HG02973 (cell line): ENCODE results near the gene HMX3.

ENCODE experiments used
- ATAC-seq: cut with Tn5 transposase; IDR thresholded peaks from one replicate; pipeline ENCODE4 v1.9.1; 2021; ENCODE audit warnings: moderate library complexity; ENCODE audit not compliant: unreplicated experiment

HMX3 gene

DNA sequence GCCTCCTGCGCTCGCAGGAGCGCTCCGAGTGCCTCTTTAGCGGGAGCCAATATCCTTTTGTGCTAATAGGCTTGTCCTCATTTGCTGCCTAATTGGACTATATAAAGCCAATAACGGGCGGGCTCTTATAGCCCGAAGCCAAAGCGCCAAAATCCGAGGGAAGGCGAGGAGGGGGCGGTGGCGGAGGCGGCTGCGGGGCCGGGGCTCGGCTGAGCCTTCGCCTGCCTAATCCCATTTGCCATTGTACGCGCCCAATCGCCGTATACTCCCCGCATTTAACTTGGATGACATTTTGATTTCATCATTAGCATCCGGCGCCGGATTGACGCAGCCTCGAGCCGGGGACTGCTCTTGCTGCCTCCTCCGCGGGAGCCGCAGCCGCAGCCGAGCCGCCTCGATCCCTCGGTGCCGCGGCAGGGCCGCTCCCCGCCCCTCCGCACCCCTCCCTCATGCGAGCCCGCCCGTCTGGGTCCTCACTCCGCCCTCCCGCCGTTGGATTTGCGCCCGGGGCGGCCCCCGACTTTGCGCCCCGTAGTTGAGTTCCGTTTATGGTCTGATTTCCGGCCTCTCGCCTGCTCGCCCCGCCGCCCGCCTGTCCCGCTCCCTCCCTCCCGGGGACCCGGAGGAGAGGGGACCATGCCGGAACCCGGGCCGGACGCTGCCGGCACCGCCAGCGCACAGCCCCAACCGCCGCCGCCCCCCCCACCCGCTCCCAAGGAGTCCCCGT is at the start of gene HMX3:
HMX3 (plus strand) TSS at position 556 of the 727 bp plus-strand sequence; CDS start at position 637, 81 bp downstream.
- no peak for ATAC-seq

DNA sequence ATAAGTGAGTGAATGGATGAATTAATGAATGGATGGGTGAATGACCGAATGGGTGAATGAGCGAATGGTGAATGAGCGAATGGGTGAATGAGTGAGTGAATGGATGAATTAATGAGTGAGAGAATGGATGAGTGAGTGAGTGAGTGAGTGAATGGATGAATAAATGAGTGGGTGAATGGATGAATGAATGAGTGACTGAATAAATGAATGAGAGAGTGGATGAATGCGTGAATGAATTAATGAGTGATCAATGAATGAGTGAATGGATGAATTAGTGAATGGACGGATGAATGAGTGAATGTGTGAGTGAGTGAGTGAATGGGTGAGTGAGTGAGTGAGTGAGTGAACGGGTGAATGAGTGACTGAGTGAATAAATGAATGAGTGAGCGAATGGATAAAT is 49.5 kb upstream of the HMX3 start:
- no peak for ATAC-seq

DNA sequence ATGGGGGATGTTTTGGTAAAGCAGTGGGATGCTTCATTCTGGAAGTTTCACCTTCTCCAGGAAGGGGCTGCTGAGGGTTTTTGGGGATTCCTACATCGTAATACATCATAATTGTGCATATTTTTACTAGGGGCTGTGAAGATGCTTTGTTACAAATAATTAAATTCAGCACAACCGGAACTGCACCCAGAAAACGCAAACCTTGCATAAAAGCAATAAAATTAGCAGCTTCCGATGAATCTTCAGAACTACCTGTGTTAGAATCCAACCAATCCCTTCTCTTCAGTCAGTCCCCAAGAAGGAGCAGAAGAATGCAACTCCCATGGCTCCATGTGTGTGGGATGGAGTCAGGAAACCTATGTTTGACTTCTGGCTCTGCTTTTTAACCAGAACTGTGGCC is 48.4 kb upstream of the HMX3 start:
- no peak for ATAC-seq

GRCh38 chr10:123087786-123088185 is 48.0 kb upstream of the HMX3 start:
- ATAC-seq: no peak

DNA sequence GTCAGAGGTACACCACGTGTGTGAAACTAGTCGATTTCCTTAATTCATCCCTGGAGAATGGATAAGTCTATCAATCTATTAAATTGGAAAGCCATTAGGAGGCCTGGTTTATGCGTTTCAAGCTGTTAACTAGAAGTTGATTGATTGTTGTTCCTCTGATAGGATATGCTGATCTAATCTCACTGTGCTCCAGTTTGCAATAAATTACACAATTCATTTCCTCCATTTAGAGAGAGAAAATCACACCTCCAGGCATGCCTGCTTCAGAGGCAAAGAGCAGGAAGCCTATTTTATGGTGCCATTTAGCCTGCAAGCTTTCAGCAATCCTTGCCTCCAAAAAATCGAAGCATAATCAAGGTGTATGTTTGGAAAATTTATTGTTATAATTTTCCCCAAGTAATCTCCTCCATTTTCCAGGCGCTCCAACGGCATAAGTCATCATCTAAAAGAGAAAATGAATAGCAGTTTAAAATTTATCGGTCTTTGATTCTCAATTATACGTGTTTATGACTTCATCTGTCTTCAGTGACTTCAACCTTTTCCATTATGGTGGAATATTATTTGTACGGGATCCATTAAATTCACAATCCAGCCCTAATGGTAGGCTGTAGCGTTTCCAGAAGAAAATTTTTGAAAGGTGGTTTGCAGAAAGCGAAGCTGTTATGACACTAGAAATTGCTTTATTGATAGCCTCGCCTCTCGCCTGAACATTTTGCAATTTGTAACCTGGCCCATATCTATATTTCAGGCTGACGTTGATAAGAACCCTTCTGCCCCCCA is 42.9 kb upstream of the HMX3 start:
- ATAC-seq: no peak

GRCh38 chr10:123093489-123093888 is 42.3 kb upstream of the HMX3 start:
- no peak for ATAC-seq

DNA sequence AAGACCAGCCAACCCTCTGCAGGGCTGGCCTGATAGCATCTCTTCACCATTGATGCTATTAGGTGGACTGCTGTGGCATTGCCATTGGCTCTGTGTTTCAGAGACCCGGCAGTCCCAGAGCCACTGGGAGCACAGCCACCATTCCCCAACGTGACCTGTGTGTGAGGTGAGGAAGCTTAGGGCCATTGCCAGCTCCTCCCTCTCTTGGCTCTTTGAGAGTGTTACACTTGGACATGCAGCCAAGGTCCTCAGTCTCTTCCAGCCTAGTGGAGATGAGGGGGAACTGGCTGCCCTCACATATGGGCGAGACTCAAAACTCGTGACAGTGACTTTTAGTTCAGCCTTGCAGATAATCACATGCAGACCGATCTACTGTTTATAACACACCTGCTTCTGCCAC is 39.3 kb upstream of the HMX3 start:
- no peak for ATAC-seq

- ATAC-seq: no peak
Measured at GRCh38 chr10:123097039-123097438, 38.7 kb upstream of the HMX3 start.

- no peak for ATAC-seq
Measured at GRCh38 chr10:123100030-123100762, 35.6 kb upstream of the HMX3 start.

DNA sequence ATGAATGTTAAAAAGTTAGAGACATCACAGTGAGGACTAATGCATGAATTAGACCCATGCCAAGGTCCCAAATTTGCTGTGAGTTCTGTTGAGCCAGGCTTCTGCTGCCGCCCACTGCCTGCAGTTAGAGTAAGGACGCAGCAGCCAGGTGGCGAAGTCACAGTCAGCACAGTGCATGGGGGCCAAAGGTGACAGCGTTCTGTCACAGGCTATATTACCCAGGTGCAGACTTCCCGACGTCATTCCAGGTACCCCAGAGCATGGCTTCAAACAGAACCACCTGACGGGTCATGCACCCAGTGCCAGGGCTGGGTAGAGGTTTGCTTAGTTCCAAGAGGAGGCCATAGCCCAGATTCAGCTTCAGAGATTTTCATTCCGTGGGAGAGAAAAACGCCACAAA is 33.9 kb upstream of the HMX3 start:
- no peak for ATAC-seq

DNA sequence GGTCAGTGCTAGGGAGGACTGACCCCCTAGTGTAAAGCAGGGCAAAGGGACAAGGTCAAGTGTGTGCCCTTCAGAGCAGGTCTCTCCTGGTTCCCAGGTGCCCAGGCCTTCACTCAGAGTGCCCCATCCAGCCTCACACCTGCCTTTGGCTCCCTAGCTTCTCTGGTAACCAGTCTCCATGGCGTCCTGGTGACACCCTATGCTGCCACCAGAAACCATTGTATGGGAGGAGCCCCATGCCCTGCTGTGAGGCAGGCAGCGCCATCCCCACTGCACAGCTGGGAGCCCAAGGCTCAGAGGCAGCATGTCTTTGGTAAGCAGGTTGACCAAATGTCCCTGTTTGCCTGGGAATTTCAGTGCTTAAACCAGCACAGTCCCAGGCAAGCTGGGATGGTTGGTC is 33.1 kb upstream of the HMX3 start:
- no peak for ATAC-seq

DNA sequence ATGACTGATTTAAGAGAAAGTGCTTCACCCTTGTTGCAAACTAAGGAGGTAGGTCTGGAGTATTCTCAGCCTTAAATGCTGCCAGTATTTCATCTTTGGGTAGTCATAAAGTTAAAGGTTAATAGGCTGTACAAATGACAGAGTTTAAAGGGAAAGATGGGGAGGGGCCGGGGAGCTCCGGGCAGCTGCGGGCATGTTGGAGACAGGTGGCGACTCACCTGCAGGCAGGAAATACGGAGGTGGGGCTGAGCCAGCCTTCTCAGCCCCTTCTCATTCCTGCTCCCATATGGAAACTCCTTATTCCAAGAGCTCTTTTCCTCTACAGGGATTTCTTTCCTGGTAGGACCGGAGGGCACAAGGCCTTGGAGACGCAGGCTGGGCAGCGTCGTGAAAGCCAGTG is 31.8 kb upstream of the HMX3 start:
- ATAC-seq: no peak

DNA sequence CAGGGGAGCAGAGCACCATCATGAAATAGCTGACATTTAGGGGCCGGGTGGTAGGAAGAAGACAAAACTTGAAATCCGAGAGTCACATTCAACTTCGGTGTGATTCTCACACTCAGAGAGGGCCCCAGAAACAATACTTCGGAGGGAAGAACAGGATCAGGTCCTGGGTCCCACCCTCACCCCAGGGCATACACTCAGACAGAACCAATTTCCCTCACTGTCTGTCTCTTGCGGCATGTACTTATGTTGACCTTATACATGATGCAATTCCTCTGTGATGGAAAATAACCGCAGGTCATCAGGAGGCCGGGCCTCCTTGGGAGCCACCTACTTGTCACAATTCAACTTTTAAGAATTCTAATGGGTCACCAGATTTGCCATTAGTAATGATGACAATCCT is 26.3 kb upstream of the HMX3 start:
- ATAC-seq: no peak

GRCh38 chr10:123117644-123118417 is 17.9 kb upstream of the HMX3 start:
- no peak for ATAC-seq

DNA sequence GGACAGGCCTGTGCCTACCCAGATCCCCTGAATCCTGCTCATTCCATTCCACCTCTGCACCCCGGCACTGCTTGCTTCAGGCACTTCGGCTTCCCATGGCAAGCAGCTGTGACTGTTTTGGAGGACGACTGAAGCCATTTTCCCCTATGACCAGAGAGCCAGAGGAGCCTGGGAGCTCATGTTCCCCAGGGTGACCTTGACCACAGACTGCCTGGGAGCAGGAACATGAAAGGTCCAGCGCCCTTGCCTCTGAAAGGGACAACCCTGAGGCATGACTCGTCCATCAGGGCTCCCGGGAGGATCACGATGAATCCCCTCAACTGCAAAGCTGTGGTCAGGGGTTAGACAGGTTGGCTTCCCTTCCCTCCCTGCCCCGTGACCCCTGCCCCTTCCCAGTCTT is 16.7 kb upstream of the HMX3 start:
- no peak for ATAC-seq

DNA sequence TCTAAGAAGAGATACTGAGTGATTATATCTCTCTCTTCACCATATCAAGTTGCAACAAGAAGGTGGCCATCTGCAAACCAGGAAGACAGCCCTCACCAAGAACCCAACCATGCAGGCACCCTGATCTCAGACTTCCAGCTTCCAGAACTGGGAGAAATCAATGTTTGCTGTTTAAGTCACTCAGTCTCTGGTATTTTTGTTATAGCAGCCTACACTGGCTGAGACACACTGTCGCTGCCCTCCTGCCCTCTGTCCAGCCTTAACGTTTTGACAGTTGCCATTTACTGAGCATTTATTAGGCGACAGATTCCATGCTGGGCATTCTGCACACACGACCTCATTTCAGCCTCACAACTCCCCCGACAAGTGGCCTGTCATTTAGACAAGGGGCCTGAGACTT is 9.5 kb upstream of the HMX3 start:
- no peak for ATAC-seq

DNA sequence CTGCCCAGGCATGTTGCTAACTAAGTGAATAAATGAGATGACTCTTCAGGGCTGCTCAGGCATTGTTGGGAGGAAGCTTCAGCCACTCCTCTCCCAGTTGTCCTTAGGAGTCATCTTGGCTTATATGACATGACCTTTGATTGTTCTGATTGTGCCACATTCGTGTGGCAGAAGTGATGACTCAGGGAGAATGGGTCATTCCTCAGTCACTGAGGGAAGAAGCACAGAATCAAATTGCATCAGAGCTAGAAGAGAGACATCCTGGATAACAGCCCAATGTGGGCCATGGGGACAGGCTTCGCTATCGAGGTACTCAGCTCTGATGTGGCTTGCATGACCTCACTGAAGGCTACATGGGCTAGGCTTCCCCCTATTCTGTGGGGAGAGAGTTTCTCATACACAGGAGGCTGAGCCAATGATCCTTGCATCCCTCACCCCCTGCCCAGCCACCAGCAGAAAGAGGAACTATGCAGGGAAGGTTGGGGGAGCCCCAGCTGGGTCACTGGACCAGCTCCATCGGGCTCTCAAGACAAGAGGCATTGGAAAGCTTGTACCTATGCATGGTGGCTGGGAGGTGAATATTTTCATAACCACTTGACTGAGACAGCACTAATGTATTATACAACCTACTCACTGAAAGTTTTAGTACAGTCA is 6.0 kb upstream of the HMX3 start:
- ATAC-seq: no peak

GRCh38 chr10:123132576-123133477 is 2.9 kb upstream of the HMX3 start:
- ATAC-seq: no peak

- no peak for ATAC-seq
Measured at GRCh38 chr10:123133541-123134342, 2.0 kb upstream of the HMX3 start.
